DMS53 (cell line): ENCODE results near the gene HMGCR.
"Not testable (repeated sequence)": the region's sequence is repeated elsewhere in the genome, so short reads cannot be mapped to it uniquely, and the experiment has no call there.

Source experiments
- DNase-seq: peaks from one replicate; lab custom pipeline; 2025; lab: John Stamatoyannopoulos, UW

HMGCR gene

DNA sequence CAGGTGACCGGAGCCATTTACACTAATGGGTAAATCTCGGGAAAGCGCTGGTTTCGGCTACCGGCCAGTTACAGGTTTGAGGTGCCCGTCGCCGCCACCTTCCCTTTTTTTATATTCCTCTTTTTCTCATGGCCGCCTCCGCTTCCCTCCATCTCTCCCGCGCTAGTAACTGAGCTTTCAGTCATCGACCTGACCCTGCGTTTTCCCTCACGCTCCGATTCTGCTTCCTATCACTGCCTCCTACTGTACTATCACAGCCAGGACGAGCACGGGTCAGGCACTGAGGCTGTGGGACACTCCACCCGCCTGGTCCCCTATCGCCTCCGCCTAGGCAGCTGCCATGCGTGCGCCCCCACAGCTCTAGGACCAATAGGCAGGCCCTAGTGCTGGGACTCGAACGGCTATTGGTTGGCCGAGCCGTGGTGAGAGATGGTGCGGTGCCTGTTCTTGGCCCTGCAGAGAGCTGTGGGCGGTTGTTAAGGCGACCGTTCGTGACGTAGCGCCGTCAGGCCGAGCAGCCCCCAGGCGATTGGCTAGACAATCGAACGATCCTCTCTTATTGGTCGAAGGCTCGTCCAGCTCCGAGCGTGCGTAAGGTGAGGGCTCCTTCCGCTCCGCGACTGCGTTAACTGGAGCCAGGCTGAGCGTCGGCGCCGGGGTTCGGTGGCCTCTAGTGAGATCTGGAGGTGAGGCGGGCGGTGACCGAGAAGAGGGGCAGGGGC, at the start of gene HMGCR:
Gene HMGCR (plus strand): TSS at position 606 of the 722 bp plus-strand sequence. CDS start 5,386 bp downstream, outside the sequence.
- peak; percentile 100 for DNase-seq

DNA sequence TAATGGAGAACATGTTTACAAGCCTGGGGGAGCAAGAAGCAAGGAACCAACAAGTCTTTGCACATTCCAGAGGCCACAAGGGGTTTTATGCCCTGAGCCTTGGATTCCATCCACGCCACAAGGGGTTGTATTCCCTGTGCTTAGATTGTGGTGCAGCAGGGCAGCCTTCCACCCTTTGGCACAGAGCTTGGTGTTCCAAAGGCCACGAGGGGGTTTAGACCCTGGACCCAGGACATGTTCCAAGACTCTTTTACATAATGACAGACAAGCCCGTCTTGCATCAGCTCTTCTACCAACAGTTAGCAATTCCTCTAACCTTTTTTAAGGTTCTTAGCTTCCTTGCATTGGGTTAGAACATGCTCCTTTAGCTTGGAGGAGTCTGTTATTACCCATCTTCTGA, 45.2 kb upstream of the HMGCR start:
- DNase-seq: not testable (repeated sequence)

DNA sequence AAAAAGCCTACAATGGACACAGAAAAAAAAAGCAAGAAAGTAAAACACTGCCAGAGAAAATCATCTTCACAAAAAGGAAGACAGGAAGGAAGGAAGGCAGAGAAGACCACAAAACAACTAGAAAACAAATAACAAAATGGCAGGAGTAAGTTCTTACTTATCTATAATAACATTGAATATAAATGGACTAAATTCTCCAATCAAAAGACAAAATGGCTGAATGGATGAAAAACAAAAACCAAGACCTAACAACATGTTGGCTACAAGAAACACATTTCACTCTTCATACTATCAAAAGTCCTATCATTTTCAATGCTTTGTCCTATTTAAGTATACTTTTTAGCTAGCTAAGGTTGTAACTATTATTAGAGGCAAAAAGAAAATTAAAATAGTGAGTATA, 36.9 kb upstream of the HMGCR start:
- DNase-seq: no peak

DNA sequence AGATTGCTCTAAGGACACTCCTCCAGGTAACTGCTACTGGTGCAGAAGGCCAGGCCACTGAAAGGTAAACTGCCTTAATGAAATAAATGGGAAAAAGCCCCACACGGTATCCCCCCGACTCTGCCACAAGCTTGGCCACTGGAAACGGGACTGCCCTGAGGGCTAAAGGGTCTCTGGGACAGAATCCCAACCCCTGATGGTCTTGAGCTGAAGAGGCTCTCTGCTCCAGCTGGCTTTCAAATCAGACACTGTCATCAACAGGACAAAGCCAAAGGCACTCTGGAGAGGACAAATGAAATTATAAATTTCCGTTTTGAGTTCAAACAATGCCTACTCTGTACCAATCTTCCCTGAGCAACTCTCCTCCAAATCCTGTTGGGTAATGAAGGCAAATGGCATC, 33.6 kb upstream of the HMGCR start:
- no peak for DNase-seq

DNA sequence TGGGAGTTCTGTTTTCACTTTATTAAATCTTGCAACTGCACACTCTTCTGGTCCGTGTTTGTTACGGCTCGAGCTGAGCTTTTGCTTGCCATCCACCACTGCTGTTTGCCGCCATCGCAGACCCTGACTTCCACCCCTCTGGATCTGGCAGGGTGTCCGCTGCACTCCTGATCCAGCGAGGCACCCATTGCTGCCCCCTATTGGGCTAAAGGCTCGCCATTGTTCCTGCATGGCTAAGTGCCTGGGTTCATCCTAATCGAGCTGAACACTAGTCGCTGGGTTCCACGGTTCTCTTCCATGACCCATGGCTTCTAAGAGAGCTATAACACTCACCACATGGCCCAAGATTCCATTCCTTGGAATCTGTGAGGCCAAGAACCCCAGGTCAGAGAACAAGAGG, 32.5 kb upstream of the HMGCR start:
- not testable (repeated sequence) for DNase-seq

DNA sequence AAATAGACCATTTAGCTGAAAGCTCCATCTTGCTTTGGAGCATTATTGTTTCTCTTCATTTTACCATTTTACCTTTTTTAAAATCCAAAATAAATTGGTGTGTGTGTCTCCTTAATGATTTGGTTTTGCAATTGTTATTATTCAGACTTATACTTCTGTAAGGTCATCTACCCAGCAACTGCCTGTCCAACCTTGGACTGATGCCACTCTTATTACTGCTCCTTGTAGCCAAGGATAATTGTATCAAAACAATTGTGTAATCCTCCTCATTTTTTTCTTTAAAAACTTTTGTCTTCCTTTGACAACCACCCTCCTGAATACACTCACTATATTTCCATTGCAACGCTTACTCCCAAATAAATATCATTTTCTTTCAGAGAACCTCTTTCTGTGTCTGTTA, 30.3 kb upstream of the HMGCR start:
- no peak for DNase-seq

DNA sequence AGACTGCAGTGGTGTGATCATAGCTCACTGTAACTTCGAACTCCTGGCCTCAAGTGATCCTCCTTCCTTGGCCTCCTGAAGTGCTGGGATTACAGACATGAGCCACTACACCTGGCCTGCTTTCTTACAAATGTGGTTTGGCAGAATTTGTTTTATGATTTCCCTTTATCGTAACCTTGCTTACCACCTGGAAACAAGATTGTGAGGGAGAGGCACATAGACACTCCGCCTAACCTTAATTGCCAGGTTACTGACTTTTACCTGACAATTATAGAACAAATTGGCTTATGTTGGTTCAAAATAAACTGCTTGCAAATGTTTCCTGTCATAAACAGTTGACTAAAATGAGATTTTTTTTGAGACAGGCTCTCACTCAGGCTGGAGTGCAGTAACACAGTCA, 26.8 kb upstream of the HMGCR start:
- no peak for DNase-seq

DNA sequence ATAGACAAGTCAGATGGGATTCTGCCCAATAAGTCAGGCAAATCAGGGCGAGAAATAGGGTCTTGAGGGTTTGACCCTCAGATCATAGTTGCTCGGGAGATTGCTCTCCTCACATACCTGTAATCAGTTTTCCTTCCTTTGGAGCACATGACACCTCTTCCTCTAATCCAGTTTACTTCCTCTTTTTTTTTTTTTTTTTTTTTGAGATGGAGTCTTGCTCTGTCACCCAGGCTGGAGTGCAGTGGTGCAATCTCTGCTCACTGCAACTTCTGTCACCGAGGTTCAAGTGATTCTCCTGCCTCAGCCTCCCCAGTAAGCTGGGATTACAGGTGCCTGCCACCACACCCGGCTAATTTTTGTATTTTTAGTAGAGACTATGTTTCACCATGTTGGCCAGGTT, 17.9 kb upstream of the HMGCR start:
- DNase-seq: not testable (repeated sequence)

DNA sequence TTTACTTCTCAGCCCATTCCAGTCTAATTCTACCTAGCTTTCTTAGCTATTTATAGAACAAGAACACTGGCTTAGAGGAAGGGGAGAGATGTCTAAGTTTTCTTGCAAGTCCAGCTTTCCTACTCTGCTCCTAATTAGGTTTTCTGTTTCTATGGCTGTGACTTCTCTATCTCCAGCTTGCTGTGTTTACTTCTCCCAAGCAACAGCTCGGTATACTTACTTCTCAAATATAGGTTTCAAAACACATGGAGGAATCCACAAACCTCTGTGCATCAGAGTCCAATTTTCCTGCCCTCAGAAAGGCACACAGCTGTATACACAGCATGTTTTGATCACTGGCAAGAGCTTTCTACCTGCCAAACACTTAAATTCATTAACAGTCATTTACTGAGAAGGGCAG, 17.4 kb upstream of the HMGCR start:
- no peak for DNase-seq

DNA sequence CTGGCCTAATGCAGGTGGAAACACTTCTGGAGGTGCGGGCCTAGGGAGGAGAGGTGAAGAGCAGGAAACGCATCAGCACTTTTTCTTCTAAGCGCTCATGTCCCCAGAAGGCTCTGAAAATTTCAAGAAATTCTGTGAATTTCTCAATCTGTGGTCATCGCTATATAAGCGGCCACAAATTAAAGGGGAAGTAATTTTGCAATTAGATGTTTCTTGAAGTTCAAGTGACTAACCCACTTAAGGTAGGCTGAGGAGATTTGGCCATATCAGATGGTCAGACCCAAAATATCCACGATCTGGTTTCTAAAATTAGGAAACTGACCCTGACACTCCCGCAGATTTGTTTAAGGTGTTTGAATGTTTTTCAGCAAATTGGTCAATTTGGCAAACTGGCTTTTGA, 16.6 kb upstream of the HMGCR start:
- no peak for DNase-seq

DNA sequence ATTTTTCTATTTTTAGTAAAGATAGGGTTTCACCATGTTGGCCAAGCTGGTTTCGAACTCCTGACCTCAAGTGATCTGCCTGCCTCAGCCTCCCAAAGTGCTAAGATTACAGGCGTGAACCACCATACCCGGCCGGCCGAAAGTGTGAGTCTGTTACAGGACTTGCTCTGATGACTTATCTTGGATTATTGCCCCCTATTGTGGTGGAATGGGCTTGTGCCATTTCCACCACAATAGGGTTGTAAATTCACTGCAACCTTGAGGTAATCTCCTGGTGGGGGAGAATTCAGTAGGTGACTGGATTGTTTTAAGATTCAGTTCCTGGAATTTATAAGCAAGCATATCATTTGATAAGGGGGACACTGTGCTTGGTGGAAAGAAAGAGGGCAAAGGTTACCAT, 15.0 kb upstream of the HMGCR start:
- no peak for DNase-seq

DNA sequence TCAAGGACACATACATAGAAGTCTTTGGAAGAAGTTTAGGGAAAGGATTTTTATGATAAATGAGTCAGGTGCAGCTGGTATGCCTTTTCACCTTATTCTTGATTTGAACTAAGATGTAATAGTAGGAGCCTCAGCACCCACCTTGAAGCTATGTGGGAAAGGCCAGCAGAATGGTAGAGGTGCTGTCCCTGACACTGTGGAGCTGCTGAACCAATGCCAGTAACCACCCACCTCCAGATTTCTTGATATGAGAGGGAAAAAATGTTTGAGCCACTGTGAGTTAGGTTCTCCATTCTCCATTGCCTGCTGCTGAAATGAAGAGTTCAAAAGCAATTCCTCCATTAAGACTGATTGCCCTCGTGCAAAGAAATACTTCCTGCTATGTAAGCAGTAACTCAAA, 12.2 kb upstream of the HMGCR start:
- no peak for DNase-seq

DNA sequence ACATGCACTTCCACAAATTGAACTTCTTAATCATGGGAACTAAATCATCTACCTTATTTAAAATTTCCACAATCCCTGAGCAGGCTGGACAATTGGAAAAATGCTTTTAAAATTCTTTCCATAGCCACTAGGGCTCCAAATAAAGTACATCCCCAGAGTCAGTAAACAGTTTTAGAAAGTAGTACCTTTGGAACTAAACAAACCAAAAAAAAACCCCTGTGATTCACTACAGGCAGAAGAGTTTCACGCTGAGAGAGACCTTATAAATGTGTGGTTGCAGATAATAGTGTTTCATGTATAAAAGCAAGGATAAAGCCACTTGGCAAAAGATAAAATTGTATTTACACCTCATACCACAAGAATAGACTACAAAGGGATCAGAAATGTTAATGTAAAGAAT, 11.8 kb upstream of the HMGCR start:
- no peak for DNase-seq

DNA sequence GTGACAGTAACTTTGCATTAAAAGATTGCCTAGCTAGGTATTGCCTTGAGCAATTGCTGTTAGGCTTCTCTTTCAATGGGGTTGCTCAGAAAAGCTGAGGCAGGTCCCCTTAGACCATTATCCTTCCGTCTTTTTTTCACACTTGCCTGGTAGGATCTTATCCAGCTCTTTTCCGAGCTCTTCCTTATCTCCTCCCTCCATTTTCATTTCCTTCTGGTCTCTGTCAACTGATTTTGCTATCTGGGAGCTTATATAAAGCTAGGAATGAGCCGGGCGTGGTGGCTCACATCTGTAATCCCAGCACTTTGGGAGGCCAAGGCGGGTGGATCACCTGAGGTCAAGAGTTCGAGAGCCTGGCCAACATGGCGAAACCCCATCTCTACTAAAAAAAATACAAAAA, 6.6 kb upstream of the HMGCR start:
- no peak for DNase-seq

DNA sequence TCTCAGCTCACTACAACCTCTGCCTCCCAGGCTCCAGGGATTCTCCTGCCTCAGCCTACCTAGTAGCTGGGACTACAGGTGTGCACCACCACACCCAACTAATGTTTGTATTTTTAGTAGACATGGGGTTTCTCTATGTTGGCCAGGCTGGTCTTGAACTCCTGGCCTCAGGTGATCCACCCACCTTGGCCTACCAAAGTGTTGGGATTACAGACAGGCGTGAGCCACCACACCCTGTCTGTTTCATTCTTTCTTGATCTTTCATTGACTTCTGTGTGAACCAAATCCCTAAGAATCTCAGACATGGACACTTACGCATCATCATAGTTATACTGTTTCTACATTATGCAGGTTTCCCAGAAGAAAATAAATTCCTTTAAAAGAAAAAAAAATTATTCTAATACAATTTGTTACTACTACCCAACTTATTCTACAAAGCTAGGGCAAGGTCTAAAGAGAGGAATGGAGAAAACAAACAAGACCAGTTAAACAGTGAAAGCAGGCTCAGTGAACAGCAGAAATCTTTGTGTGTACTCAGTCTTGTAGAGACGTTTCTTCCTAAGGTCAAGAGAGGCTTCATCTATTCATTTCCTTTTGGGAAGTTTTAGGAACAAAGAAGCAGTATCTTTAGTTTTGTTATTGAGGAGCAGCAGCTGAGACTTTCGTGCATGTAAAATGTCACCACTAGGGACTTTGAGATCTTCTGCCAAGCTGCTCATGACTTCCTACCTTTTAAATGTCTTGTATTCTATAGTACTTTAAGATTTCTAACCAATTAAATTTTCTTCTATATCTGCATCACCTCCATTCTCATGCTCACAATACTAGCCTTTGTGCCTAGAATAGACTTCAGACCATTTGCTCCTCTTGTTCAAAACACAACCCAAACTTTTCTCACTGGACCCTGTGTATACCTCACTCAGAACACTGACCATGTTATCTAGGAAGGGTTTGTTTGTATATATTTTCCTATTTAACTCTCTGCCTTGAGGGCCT, 5.6 kb upstream of the HMGCR start:
- DNase-seq: peak; percentile 9

DNA sequence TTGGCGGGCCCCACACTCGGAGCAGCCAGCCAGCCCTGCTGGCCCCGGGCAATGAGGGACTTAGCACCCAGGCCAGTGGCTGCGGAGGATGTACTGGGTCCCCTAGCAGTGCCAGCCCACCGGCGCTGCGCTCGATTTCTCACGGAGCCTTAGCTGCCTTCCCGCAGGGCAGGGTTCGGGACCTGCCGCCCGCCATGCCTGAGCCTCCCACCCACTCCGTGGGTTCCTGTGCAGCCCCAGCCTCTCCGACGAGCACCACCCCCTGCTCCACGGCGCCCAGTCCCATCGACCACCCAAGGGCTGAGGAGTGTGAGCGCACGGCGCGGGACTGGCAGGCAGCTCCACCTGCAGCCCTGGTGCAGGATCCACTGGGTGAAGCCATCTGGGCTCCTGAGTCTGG, 3.3 kb upstream of the HMGCR start:
- not testable (repeated sequence) for DNase-seq

DNA sequence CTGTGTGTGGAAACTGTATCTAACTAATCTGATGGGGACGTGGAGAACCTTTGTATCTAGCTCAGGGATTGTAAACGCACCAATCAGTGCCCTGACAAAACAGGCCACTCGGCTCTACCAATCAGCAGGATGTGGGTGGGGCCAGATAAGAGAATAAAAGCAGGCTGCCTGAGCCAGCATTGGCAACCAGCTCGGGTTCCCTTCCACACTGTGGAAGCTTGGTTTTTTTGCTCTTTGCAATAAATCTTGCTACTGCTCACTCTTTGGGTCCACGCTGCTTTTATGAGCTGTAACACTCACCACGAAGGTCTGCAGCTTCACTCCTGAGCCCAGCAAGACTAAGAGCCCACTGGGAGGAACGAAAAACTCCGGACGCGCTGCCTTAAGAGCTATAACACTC, 2.6 kb upstream of the HMGCR start:
- not testable (repeated sequence) for DNase-seq

DNA sequence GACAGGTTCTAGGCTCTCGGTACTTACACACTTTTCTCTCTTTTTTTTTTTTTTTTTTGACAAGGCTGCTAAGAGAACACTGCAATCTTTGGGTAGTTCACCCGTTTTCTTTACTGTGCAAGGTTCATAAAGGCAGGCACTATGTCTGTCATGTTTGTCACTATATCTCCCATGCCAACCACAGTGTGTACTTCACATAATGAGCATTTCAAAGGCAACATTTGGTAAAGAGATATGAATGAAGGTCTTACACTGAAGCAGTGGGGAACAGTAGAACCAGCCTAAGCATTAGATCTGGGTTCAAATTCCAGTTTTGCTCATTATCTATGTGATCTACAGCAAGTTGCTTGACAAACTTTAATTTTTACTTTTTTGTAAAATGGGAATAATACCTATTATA, 1.5 kb upstream of the HMGCR start:
- peak; percentile 14 for DNase-seq

DNA sequence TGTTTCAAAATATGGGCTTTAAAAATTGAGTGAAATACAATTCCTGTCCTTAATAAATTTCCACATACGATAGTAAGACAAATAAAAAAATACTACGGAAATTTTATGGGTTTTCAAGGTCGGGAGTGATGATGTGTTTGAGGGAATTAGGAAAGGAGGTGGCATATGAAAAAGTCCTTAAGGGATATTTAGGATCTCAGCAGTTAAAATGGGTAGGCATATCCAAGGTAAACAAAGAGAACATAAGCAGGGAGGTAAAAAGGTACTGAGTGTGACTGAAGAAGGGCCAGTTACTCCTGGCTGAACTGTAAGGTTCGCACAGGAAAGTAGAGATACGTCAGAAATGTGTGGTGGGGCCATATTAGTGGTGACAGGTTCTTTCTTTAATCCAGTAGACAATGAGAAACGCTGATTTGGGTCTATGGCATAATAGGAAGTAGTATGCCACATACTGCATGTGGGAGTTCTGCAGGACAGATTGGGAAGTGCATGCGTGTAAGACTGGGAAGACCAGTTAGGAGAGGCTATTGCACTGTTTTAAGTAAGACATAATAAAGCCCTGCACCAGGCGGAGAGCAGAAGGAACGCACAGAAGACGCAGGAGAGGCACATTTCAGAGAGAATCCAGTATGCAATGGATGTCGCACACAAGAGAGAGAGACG, 937 bp upstream of the HMGCR start:
- peak; percentile 90 for DNase-seq

DNA sequence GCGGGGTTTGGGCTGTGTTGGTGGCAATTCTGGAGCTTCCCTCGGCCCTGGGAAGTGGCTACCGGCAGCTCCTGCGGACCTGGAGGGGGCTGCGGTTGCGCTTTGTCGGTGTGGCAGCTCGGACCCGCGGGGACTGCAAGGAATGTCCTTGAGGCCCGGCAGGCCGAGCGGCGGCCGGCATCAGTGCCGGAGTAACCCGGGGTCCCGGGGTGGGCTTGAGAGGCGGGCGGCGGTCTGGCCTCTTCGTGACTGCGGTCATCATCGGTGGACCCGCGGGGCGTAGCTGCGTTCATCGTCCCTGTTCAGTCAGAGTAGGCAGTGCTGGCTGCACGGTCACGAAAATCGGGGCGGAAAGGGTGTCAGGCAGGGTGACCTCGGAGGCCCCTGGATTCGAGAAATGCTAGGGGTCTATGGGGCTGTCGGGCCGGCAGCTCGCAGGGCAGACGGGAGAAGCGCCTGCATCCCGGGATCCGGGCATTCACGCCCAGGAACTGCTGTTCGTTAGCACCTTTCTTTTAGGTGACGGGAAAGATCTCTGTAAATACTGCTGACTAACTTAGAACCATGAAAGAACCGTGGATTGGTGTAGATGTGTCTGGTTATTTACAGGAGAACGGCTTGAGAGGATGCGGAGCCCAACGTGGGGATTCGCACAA, 474 bp downstream of the HMGCR start:
- peak; percentile 69 for DNase-seq

DNA sequence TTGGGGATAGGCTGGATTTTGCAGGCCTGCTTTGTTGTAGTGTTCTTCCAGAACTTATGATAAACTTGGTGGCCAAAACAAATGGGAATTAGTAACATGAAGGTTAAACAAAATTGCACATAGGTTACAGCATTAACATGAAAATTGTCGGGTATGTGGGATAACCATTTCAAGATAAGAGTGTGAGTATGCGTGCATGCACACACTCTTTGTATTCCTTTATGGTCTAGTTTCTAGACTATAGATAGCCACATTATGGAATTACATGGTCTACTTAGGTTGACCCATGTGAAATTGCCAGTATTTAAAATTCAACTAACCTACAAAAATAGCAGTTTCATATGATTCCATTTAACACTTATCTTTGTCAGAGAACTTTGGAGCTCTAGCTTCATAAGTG, 1.4 kb downstream of the HMGCR start:
- no peak for DNase-seq
